ENCODE results near the gene PPP2R1A. TPM values are rescaled to one million over a fixed set of nuclear protein-coding genes. Genes with fewer than 3 reads are reported as not detected.
A peak's percentile ranks its signal among the peaks of the same experiment; 100 is the strongest.
"Not testable (repeated sequence)": the region's sequence is repeated elsewhere in the genome, so short reads cannot be mapped to it uniquely, and the experiment has no call there.

PPP2R1A gene
- polyA plus RNA-seq, 4 donors = 131 to 228 (median 145) TPM

DNA sequence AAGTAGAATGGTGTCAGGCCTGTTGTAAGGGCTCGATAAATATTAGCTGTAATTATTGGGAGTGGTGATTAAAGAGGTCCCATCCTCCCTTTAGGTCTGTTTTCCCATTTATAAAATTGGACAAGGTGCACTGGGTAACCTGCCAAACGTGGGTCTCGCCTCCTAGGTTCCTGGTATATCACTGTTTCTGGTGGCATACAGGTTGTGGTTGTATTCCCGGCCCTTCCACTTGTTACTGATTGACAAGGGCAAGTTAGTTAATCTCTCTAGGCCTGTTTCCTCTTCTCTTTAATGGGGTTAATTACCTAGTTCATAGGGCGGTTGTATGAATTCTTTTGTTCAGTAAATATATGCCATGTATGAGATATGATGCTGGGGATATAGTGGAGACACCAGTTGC, 1.5 kb downstream of the PPP2R1A start:
- WGBS, 3 donors = 8 to 49% (median 30%) methylated on average over 5 of the region's 5 CpGs
- Histone ChIP-seq H3K27me3 (ENCODE audit: control insufficient read depth in 3 of 3, insufficient read depth in 3 of 3, low read length in 3 of 3) (no peaks in the 10 kb centered on the region), H3K4me3 (ENCODE audit: low read depth in 1 of 3, low read length in 3 of 3) (peak overlapping the region in 2 of 3 donors; percentile 80 to 90), H3K36me3 (ENCODE audit: control insufficient read depth in 3 of 3, insufficient read depth in 2 of 3, low read depth in 1 of 3, low read length in 3 of 3) (peaks cover 4 to 29% (median 5%) of the 10 kb centered on the region in 3 donors), H3K4me1 (ENCODE audit: control insufficient read depth in 3 of 3, insufficient read depth in 2 of 3, low read depth in 1 of 3, low read length in 2 of 3) (peaks cover 3 to 21% (median 7%) of the 10 kb centered on the region in 3 donors), H3K9me3 (ENCODE audit: control insufficient read depth in 2 of 2, insufficient read depth in 1 of 2, low read depth in 1 of 2, low read length in 1 of 2) (no peaks in the 10 kb centered on the region), H3K27ac (ENCODE audit: low read depth in 1 of 3, low read length in 2 of 3) (peak overlapping the region; percentile 90 to 100 (median 99))
- DNase-seq = peak; percentile 79 to 89
- FAIRE-seq = no peak

GRCh38 chr19:52191951-52192350, 2.1 kb downstream of the PPP2R1A start:
- Histone ChIP-seq H3K27ac (ENCODE audit: low read depth in 1 of 3, low read length in 2 of 3) (peak overlapping the region; percentile 9 to 51 (median 36)), H3K4me3 (ENCODE audit: low read depth in 1 of 3, low read length in 3 of 3) (no peak overlapping the region), H3K4me1 (ENCODE audit: control insufficient read depth in 3 of 3, insufficient read depth in 2 of 3, low read depth in 1 of 3, low read length in 2 of 3) (peaks cover 3 to 21% (median 7%) of the 10 kb centered on the region in 3 donors), H3K9me3 (ENCODE audit: control insufficient read depth in 2 of 2, insufficient read depth in 1 of 2, low read depth in 1 of 2, low read length in 1 of 2) (no peaks in the 10 kb centered on the region), H3K27me3 (ENCODE audit: control insufficient read depth in 3 of 3, insufficient read depth in 3 of 3, low read length in 3 of 3) (no peaks in the 10 kb centered on the region), H3K36me3 (ENCODE audit: control insufficient read depth in 3 of 3, insufficient read depth in 2 of 3, low read depth in 1 of 3, low read length in 3 of 3) (peaks cover 4 to 32% (median 5%) of the 10 kb centered on the region in 3 donors)
- DNase-seq (peak in 1 of 2 donors; percentile 20), FAIRE-seq (no peak)
- 15 to 51% (median 25%) methylated on average over 1 to 2 of the region's 2 CpGs for WGBS, 3 donors

GRCh38 chr19:52196256-52196967, 6.6 kb downstream of the PPP2R1A start:
- H3K36me3 ChIP-seq (ENCODE audit: control insufficient read depth in 3 of 3, insufficient read depth in 2 of 3, low read depth in 1 of 3, low read length in 3 of 3) = peaks cover 8 to 43% (median 10%) of the 10 kb centered on the region in 3 donors
- H3K4me3 ChIP-seq (ENCODE audit: low read depth in 1 of 3, low read length in 3 of 3) = no peak overlapping the region
- no peak for FAIRE-seq
- H3K27me3 ChIP-seq (ENCODE audit: control insufficient read depth in 3 of 3, insufficient read depth in 3 of 3, low read length in 3 of 3) = no peaks in the 10 kb centered on the region
- no peak for DNase-seq
- H3K4me1 ChIP-seq (ENCODE audit: control insufficient read depth in 3 of 3, insufficient read depth in 2 of 3, low read depth in 1 of 3, low read length in 2 of 3) = peaks cover 3 to 10% (median 7%) of the 10 kb centered on the region in 3 donors
- no peaks in the 10 kb centered on the region for H3K9me3 ChIP-seq (ENCODE audit: control insufficient read depth in 2 of 2, insufficient read depth in 1 of 2, low read depth in 1 of 2, low read length in 1 of 2)
- H3K27ac ChIP-seq (ENCODE audit: low read depth in 1 of 3, low read length in 2 of 3) = no peak overlapping the region
- 94 to 96% (median 95%) methylated on average over 5 of the region's 5 CpGs for WGBS, 3 donors

DNA sequence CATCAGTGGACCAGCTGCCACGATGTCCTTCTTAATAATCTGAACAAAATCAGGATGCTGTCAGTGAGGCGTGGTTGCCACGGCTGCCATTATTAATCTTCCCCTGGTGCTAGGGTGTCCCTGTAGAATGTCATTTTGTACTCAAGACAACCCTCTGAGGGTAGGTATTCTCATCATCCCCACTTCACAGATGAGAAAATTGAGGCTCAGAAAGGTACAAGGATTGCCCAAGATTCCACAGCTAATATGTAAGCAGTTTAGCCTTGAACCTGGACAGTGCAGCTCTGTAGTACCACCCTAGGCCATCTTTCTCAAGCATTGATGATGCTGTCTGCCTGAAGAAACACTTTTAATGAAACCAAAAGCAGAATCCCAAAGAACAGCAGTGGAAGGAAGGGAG, 8.1 kb downstream of the PPP2R1A start:
- H3K36me3 ChIP-seq (ENCODE audit: control insufficient read depth in 3 of 3, insufficient read depth in 2 of 3, low read depth in 1 of 3, low read length in 3 of 3) = peaks cover 16 to 44% (median 17%) of the 10 kb centered on the region in 3 donors
- peaks cover 0 to 1% (median 0%) of the 10 kb centered on the region in 3 donors for H3K4me1 ChIP-seq (ENCODE audit: control insufficient read depth in 3 of 3, insufficient read depth in 2 of 3, low read depth in 1 of 3, low read length in 2 of 3)
- no peak overlapping the region for H3K27ac ChIP-seq (ENCODE audit: low read depth in 1 of 3, low read length in 2 of 3)
- no peaks in the 10 kb centered on the region for H3K9me3 ChIP-seq (ENCODE audit: control insufficient read depth in 2 of 2, insufficient read depth in 1 of 2, low read depth in 1 of 2, low read length in 1 of 2)
- no peak overlapping the region for H3K4me3 ChIP-seq (ENCODE audit: low read depth in 1 of 3, low read length in 3 of 3)
- 88 to 92% (median 90%) methylated on average over 3 of the region's 3 CpGs for whole genome bisulfite sequencing, 3 donors
- FAIRE-seq (no peak), DNase-seq (no peak)
- no peaks in the 10 kb centered on the region for H3K27me3 ChIP-seq (ENCODE audit: control insufficient read depth in 3 of 3, insufficient read depth in 3 of 3, low read length in 3 of 3)

DNA sequence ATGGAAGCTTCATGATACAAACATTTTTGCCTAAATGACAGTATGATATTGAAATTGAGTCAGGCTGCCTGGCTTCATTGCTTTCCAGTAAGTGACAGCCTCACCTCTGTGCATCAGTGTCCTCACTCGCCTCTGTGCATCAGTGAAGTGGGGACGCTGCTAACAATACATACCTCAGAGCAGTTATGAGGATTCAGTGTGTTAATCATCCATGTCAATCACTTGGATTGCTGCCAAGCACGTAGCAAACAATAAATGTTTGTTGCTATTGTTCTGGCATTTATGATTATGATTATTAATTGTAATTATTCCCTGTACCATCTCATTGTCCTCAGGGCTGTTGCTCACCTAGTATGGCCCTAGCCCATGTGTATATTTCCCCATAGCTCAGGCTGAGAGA, 8.8 kb downstream of the PPP2R1A start:
- no peak for DNase-seq
- H3K4me1 ChIP-seq (ENCODE audit: control insufficient read depth in 3 of 3, insufficient read depth in 2 of 3, low read depth in 1 of 3, low read length in 2 of 3) = no peaks in the 10 kb centered on the region
- H3K4me3 ChIP-seq (ENCODE audit: low read depth in 1 of 3, low read length in 3 of 3) = no peak overlapping the region
- H3K36me3 ChIP-seq (ENCODE audit: control insufficient read depth in 3 of 3, insufficient read depth in 2 of 3, low read depth in 1 of 3, low read length in 3 of 3) = peaks cover 16 to 48% (median 23%) of the 10 kb centered on the region in 3 donors
- no peaks in the 10 kb centered on the region for H3K27me3 ChIP-seq (ENCODE audit: control insufficient read depth in 3 of 3, insufficient read depth in 3 of 3, low read length in 3 of 3)
- H3K27ac ChIP-seq (ENCODE audit: low read depth in 1 of 3, low read length in 2 of 3) = no peak overlapping the region
- H3K9me3 ChIP-seq (ENCODE audit: control insufficient read depth in 2 of 2, insufficient read depth in 1 of 2, low read depth in 1 of 2, low read length in 1 of 2) = no peaks in the 10 kb centered on the region
- FAIRE-seq = no peak
- WGBS, 3 donors = 44 to 51% (median 45%) methylated on average over 3 of the region's 3 CpGs

- FAIRE-seq = no peak
- WGBS, 3 donors = 71 to 84% (median 72%) methylated on average over 7 of the region's 7 CpGs
- H3K27ac ChIP-seq (ENCODE audit: low read depth in 1 of 3, low read length in 2 of 3) = peak overlapping the region in 1 of 3 donors; percentile 46
- H3K27me3 ChIP-seq (ENCODE audit: control insufficient read depth in 3 of 3, insufficient read depth in 3 of 3, low read length in 3 of 3) = no peaks in the 10 kb centered on the region
- no peaks in the 10 kb centered on the region for H3K4me1 ChIP-seq (ENCODE audit: control insufficient read depth in 3 of 3, insufficient read depth in 2 of 3, low read depth in 1 of 3, low read length in 2 of 3)
- no peak overlapping the region for H3K4me3 ChIP-seq (ENCODE audit: low read depth in 1 of 3, low read length in 3 of 3)
- DNase-seq = no peak
- H3K9me3 ChIP-seq (ENCODE audit: control insufficient read depth in 2 of 2, insufficient read depth in 1 of 2, low read depth in 1 of 2, low read length in 1 of 2) = no peaks in the 10 kb centered on the region
- peaks cover 16 to 49% (median 29%) of the 10 kb centered on the region in 3 donors for H3K36me3 ChIP-seq (ENCODE audit: control insufficient read depth in 3 of 3, insufficient read depth in 2 of 3, low read depth in 1 of 3, low read length in 3 of 3)
Measured at GRCh38 chr19:52200044-52200443, 10.2 kb downstream of the PPP2R1A start.

- not testable (repeated sequence) for H3K4me1 ChIP-seq (ENCODE audit: control insufficient read depth in 3 of 3, insufficient read depth in 2 of 3, low read depth in 1 of 3, low read length in 2 of 3); FAIRE-seq; H3K27me3 ChIP-seq (ENCODE audit: control insufficient read depth in 3 of 3, insufficient read depth in 3 of 3, low read length in 3 of 3); H3K4me3 ChIP-seq (ENCODE audit: low read depth in 1 of 3, low read length in 3 of 3); H3K27ac ChIP-seq (ENCODE audit: low read depth in 1 of 3, low read length in 2 of 3); H3K9me3 ChIP-seq (ENCODE audit: control insufficient read depth in 2 of 2, insufficient read depth in 1 of 2, low read depth in 1 of 2, low read length in 1 of 2); DNase-seq
- H3K36me3 ChIP-seq (ENCODE audit: control insufficient read depth in 3 of 3, insufficient read depth in 2 of 3, low read depth in 1 of 3, low read length in 3 of 3) = peaks cover 14 to 50% (median 28%) of the 10 kb centered on the region in 3 donors
- WGBS, 3 donors = 83 to 89% (median 86%) methylated on average over 17 of the region's 17 CpGs
Measured at GRCh38 chr19:52200755-52201391, 11.0 kb downstream of the PPP2R1A start.

DNA sequence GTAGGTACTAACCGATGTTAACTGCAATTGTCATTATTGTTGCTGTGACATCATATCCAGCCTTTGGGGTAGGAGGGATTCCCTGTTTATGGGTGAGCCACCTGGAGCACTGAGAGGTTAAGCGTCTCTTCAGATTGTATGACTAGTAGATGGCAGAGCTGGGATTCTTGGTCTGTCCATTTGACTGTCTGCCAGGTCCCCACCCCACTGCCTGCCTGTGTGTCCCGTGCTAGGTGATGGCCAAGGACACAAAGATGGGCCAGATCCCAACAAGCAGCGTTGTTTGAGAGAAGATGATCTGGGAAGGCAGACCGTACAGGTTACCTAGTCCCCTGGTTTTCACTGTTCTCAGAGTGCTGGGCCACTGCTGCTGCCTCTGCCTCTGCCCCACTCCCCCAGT, 16.6 kb downstream of the PPP2R1A start:
- no peak overlapping the region for H3K4me3 ChIP-seq (ENCODE audit: low read depth in 1 of 3, low read length in 3 of 3)
- peaks cover 30 to 76% (median 47%) of the 10 kb centered on the region in 3 donors for H3K36me3 ChIP-seq (ENCODE audit: control insufficient read depth in 3 of 3, insufficient read depth in 2 of 3, low read depth in 1 of 3, low read length in 3 of 3)
- no peak overlapping the region for H3K27ac ChIP-seq (ENCODE audit: low read depth in 1 of 3, low read length in 2 of 3)
- H3K9me3 ChIP-seq (ENCODE audit: control insufficient read depth in 2 of 2, insufficient read depth in 1 of 2, low read depth in 1 of 2, low read length in 1 of 2) = no peaks in the 10 kb centered on the region
- H3K4me1 ChIP-seq (ENCODE audit: control insufficient read depth in 3 of 3, insufficient read depth in 2 of 3, low read depth in 1 of 3, low read length in 2 of 3) = no peaks in the 10 kb centered on the region
- no peak for DNase-seq
- no peaks in the 10 kb centered on the region for H3K27me3 ChIP-seq (ENCODE audit: control insufficient read depth in 3 of 3, insufficient read depth in 3 of 3, low read length in 3 of 3)
- no peak for FAIRE-seq
- WGBS, 3 donors = 83 to 94% (median 90%) methylated on average over 5 of the region's 5 CpGs
